ENCODE measurements around the gene BARX1. TPM values are rescaled to one million over a fixed set of nuclear protein-coding genes. Genes with fewer than 3 reads are reported as not detected.

Gene BARX1
- total RNA-seq (2014; rRNA removed; shearing (Covaris generic)) (not detected in 2 replicates), polyA plus RNA-seq (2016; fragmentation: Nextera tagmentation; extraction: Ambion mirVana) (not detected in 2 replicates)

GRCh38 chr9:93955111-93955980 lies at the start of gene BARX1:
Gene BARX1, minus strand, starts transcription at chr9:93955355. Its CDS starts 209 bp downstream, at chr9:93955146.
- Histone ChIP-seq H2AFZ (no peak within 1 kb of the TSS), H4K20me1 (ENCODE audit: insufficient read depth) (no peaks in the 10 kb centered on the region), H3K27me3 (replicated peaks; ENCODE audit: insufficient read depth) (peaks cover 93% of the 10 kb centered on the region), H3K4me2 (ENCODE audit: unreplicated experiment) (peak within 1 kb of the TSS; percentile 48), H3K9me3 (ENCODE audit: low read depth) (no peaks in the 10 kb centered on the region), H3F3A (ENCODE audit: insufficient read depth) (no peaks in the 10 kb centered on the region), H3K9ac (no peak within 1 kb of the TSS), H3K9me2 (ENCODE audit: insufficient read depth) (no peaks in the 10 kb centered on the region), H3K4me1 (ENCODE audit: insufficient read depth) (no peaks in the 10 kb centered on the region), H3K79me2 (ENCODE audit: insufficient read depth) (no peaks in the 10 kb centered on the region), H3K27ac (no peak within 1 kb of the TSS), H3K4me3 (peak within 1 kb of the TSS; percentile 60), H3K36me3 (ENCODE audit: low read depth) (no peaks in the 10 kb centered on the region)
- 3 to 9% methylated on average over 34 to 78 of the region's 102 CpGs for WGBS, 2 experiments (ENCODE audit: low coverage in 1 of 2, low lambda C conversion rate in 2 of 2, missing lambda C conversion rate in 2 of 2)
- peak; percentile 48 for DNase-seq
- TF ChIP-seq EZH2 (IDR thresholded peaks at IDR 0.05; ENCODE audit: insufficient read depth, poor library complexity, severe bottlenecking) (peak; percentile 89), EZH2phosphoT487 (IDR thresholded peaks at IDR 0.05; ENCODE audit: insufficient read depth, low read depth) (0 out of 2 replicates have a peak, but pooled peaks have one; percentile 22)
- in situ Hi-C loops (cut with MboI) = no loop called here

GRCh38 chr9:94002316-94003140 lies 47.4 kb upstream of the BARX1 start:
- 22 to 24% methylated on average over 6 of the region's 6 CpGs for WGBS, 2 experiments (ENCODE audit: low coverage in 1 of 2, low lambda C conversion rate in 2 of 2, missing lambda C conversion rate in 2 of 2)
- no peaks in the 10 kb centered on the region for H3K79me2 ChIP-seq (ENCODE audit: insufficient read depth)
- H3K36me3 ChIP-seq (ENCODE audit: low read depth) = no peaks in the 10 kb centered on the region
- H3F3A ChIP-seq (ENCODE audit: insufficient read depth) = no peaks in the 10 kb centered on the region
- H4K20me1 ChIP-seq (ENCODE audit: insufficient read depth) = no peaks in the 10 kb centered on the region
- H3K27ac ChIP-seq = no peak overlapping the region
- DNase-seq = peak; percentile 47
- no peak overlapping the region for H3K4me3 ChIP-seq
- no peak overlapping the region for H2AFZ ChIP-seq
- no peaks in the 10 kb centered on the region for H3K9me2 ChIP-seq (ENCODE audit: insufficient read depth)
- 0 out of 2 replicates have a peak, but pooled peaks cover 2% of the 10 kb centered on the region for H3K27me3 ChIP-seq (replicated peaks; ENCODE audit: insufficient read depth)
- H3K4me1 ChIP-seq (ENCODE audit: insufficient read depth) = no peaks in the 10 kb centered on the region
- TF ChIP-seq EZH2 (IDR thresholded peaks at IDR 0.05; ENCODE audit: insufficient read depth, poor library complexity, severe bottlenecking) (no peak), EZH2phosphoT487 (IDR thresholded peaks at IDR 0.05; ENCODE audit: insufficient read depth, low read depth) (no peak)
- H3K4me2 ChIP-seq (ENCODE audit: unreplicated experiment) = no peak overlapping the region
- in situ Hi-C loops (cut with MboI) = no loop called here
- H3K9me3 ChIP-seq (ENCODE audit: low read depth) = no peaks in the 10 kb centered on the region
- H3K9ac ChIP-seq = no peak overlapping the region

GRCh38 chr9:93996863-93997262 lies 41.7 kb upstream of the BARX1 start:
- Histone ChIP-seq H2AFZ (no peak overlapping the region), H3K27me3 (replicated peaks; ENCODE audit: insufficient read depth) (0 out of 2 replicates have a peak, but pooled peaks cover 6% of the 10 kb centered on the region), H3K9ac (no peak overlapping the region), H3K9me2 (ENCODE audit: insufficient read depth) (no peaks in the 10 kb centered on the region), H3K9me3 (ENCODE audit: low read depth) (no peaks in the 10 kb centered on the region), H4K20me1 (ENCODE audit: insufficient read depth) (no peaks in the 10 kb centered on the region), H3K79me2 (ENCODE audit: insufficient read depth) (no peaks in the 10 kb centered on the region), H3K4me2 (ENCODE audit: unreplicated experiment) (no peak overlapping the region), H3K36me3 (ENCODE audit: low read depth) (no peaks in the 10 kb centered on the region), H3F3A (ENCODE audit: insufficient read depth) (no peaks in the 10 kb centered on the region), H3K4me3 (no peak overlapping the region), H3K4me1 (ENCODE audit: insufficient read depth) (no peaks in the 10 kb centered on the region), H3K27ac (no peak overlapping the region)
- TF ChIP-seq EZH2 (IDR thresholded peaks at IDR 0.05; ENCODE audit: insufficient read depth, poor library complexity, severe bottlenecking) = no peak
- no peak for DNase-seq
- in situ Hi-C loops (cut with MboI) = no loop called here

- H3F3A ChIP-seq (ENCODE audit: insufficient read depth) = no peaks in the 10 kb centered on the region
- H3K4me1 ChIP-seq (ENCODE audit: insufficient read depth) = no peaks in the 10 kb centered on the region
- in situ Hi-C loops (cut with MboI) = no loop called here
- H3K4me2 ChIP-seq (ENCODE audit: unreplicated experiment) = no peak overlapping the region
- H3K9ac ChIP-seq = no peak overlapping the region
- H3K36me3 ChIP-seq (ENCODE audit: low read depth) = no peaks in the 10 kb centered on the region
- H3K79me2 ChIP-seq (ENCODE audit: insufficient read depth) = no peaks in the 10 kb centered on the region
- H3K27ac ChIP-seq = no peak overlapping the region
- no peaks in the 10 kb centered on the region for H3K9me2 ChIP-seq (ENCODE audit: insufficient read depth)
- H3K4me3 ChIP-seq = no peak overlapping the region
- WGBS, 2 experiments (ENCODE audit: low coverage in 1 of 2, low lambda C conversion rate in 2 of 2, missing lambda C conversion rate in 2 of 2) = 61 to 67% methylated on average over 3 of the region's 3 CpGs
- TF ChIP-seq EZH2phosphoT487 (IDR thresholded peaks at IDR 0.05; ENCODE audit: insufficient read depth, low read depth) (no peak), EZH2 (IDR thresholded peaks at IDR 0.05; ENCODE audit: insufficient read depth, poor library complexity, severe bottlenecking) (no peak)
- H3K27me3 ChIP-seq (replicated peaks; ENCODE audit: insufficient read depth) = 0 out of 2 replicates have a peak, but pooled peaks cover 6% of the 10 kb centered on the region
- no peak overlapping the region for H2AFZ ChIP-seq
- no peak for DNase-seq
- H3K9me3 ChIP-seq (ENCODE audit: low read depth) = no peaks in the 10 kb centered on the region
- no peaks in the 10 kb centered on the region for H4K20me1 ChIP-seq (ENCODE audit: insufficient read depth)
Observed at GRCh38 chr9:93996367-93996766, 41.2 kb upstream of the BARX1 start.

Measured in GM23248 (cell line).